RWPE2 (cell line): ENCODE results near the gene POC1B.

Source experiments
- ATAC-seq: fragments of 200-7000 bp; cut with Tn5 transposase; 3 replicates; pipeline ENCODE4 v1.9.1; 2021; ENCODE audit warnings: low read depth
- DNase-seq: peaks from one replicate; pipeline ENCODE4 v3.0.0-alpha.2; 2020; ENCODE audit warnings: low spot score
- H3K27ac ChIP-seq: fragments of 450-650 bp; 2 replicates; pipeline ENCODE4 v1.5.1; 2017; ENCODE audit warnings: mild to moderate bottlenecking; ENCODE audit not compliant: poor library complexity, severe bottlenecking
- H3K27me3 ChIP-seq: fragments of 250-450 bp; sonication (Bioruptor Pico); 2 replicates; pipeline ENCODE4 v1.5.1; 2021; ENCODE audit warnings: mild to moderate bottlenecking, moderate library complexity; ENCODE audit not compliant: insufficient read depth, poor library complexity, severe bottlenecking
- H3K36me3 ChIP-seq: fragments of 250-450 bp; sonication (Bioruptor Pico); 2 replicates; pipeline ENCODE4 v1.5.1; 2020; ENCODE audit warnings: low read depth, mild to moderate bottlenecking, moderate library complexity
- H3K4me1 ChIP-seq: fragments of 250-450 bp; sonication (Bioruptor Pico); 2 replicates; pipeline ENCODE4 v1.5.1; 2021; ENCODE audit warnings: mild to moderate bottlenecking, moderate library complexity; ENCODE audit not compliant: insufficient read depth, poor library complexity, severe bottlenecking
- H3K4me3 ChIP-seq: fragments of 250-450 bp; sonication (Bioruptor Pico); 2 replicates; pipeline ENCODE4 v1.5.1; 2021; ENCODE audit warnings: mild to moderate bottlenecking, moderate library complexity; ENCODE audit not compliant: severe bottlenecking
- H3K9me3 ChIP-seq: fragments of 250-450 bp; sonication (Bioruptor Pico); 2 replicates; pipeline ENCODE4 v1.5.1; 2021; ENCODE audit warnings: mild to moderate bottlenecking, moderate library complexity; ENCODE audit not compliant: severe bottlenecking
- TF ChIP-seq, protein P1 (sequence below): fragments of 450-650 bp; IDR thresholded peaks from one replicate; pipeline ENCODE4 v1.5.1; 2017; ENCODE audit warnings: mild to moderate bottlenecking, moderate library complexity; ENCODE audit not compliant: poor library complexity, severe bottlenecking

The POC1B gene

DNA sequence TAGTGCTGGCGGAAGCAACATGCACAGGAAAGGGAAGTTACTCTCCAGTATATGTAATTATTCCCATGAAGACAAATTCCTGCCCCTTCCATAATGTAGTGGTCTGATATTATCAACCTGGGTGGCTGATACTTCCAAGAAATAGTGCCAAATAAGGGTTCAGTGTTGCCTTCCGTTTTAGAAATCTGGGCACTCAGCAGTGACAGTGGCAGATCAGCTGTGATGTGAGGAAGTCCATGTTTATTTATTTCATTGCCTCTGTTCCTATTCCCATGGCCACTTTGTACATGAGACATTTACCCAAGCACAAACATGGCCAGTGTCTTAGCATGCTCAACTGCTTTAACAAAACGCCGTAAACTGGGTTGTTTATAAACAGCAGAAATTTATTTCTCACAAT, 20.3 kb upstream of the POC1B start:
- no peaks in the 10 kb centered on the region for H3K36me3 ChIP-seq
- H3K9me3 ChIP-seq = no peaks in the 10 kb centered on the region
- H3K27me3 ChIP-seq = no peaks in the 10 kb centered on the region
- TF ChIP-seq, protein P1, sequence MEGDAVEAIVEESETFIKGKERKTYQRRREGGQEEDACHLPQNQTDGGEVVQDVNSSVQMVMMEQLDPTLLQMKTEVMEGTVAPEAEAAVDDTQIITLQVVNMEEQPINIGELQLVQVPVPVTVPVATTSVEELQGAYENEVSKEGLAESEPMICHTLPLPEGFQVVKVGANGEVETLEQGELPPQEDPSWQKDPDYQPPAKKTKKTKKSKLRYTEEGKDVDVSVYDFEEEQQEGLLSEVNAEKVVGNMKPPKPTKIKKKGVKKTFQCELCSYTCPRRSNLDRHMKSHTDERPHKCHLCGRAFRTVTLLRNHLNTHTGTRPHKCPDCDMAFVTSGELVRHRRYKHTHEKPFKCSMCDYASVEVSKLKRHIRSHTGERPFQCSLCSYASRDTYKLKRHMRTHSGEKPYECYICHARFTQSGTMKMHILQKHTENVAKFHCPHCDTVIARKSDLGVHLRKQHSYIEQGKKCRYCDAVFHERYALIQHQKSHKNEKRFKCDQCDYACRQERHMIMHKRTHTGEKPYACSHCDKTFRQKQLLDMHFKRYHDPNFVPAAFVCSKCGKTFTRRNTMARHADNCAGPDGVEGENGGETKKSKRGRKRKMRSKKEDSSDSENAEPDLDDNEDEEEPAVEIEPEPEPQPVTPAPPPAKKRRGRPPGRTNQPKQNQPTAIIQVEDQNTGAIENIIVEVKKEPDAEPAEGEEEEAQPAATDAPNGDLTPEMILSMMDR = no peak
- no peak overlapping the region for H3K27ac ChIP-seq
- H3K4me1 ChIP-seq = no peaks in the 10 kb centered on the region
- no peak for DNase-seq
- no peak for ATAC-seq
- no peak overlapping the region for H3K4me3 ChIP-seq

DNA sequence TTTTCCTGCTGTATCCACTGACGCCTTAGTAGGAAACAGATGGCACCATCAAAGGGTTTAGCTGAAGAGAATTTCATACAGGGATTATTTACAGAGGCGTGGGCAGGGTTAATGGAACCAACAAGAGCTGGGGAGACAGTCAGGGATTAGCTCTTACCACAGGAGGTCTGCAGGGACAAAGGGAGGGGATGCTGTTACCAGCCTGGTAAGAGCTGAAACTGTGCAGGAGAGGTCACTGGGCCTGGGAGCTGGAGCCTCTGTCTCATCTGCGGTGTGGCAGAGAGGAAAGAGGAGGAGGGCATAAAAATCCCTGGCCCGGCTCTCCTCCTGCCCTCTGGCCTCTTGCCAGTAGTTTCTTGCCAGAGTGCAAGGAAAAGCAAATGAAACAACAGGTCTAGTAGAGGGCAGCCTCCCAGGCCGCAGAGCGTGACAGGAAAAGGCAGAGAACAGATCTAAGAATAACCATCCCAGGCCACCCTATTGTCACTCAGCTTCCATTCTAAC, 18.9 kb upstream of the POC1B start:
- Histone ChIP-seq H3K36me3 (no peaks in the 10 kb centered on the region), H3K9me3 (no peaks in the 10 kb centered on the region), H3K4me3 (no peak overlapping the region), H3K27ac (no peak overlapping the region), H3K27me3 (no peaks in the 10 kb centered on the region), H3K4me1 (no peaks in the 10 kb centered on the region)
- TF ChIP-seq, protein P1 = no peak
- DNase-seq = no peak
- peak; percentile 14; the same call in 1 of the 3 replicates for ATAC-seq

DNA sequence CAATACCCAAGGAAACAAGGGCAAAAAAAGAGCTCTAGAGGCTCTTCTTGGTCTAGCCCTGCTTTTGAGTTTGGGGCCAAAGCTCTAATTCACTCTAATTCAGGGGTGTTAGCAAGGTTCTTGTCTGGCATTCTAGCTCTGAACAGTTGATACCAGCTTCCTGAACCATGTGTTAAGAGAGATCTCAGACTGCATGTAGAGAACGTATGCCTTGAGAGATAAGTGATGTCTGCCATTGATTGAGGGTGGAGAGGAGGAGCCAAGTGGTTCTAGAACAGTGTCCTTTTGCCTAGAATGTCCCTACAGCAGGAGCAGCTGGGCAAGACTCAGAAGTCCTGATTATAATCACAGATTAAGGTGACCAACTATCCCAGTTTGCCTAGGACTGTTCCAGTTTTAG, 18.2 kb upstream of the POC1B start:
- TF ChIP-seq, protein P1 = no peak
- no peak for DNase-seq
- Histone ChIP-seq H3K36me3 (no peaks in the 10 kb centered on the region), H3K9me3 (no peaks in the 10 kb centered on the region), H3K27ac (no peak overlapping the region), H3K4me3 (no peak overlapping the region), H3K27me3 (no peaks in the 10 kb centered on the region), H3K4me1 (no peaks in the 10 kb centered on the region)
- no peak for ATAC-seq

DNA sequence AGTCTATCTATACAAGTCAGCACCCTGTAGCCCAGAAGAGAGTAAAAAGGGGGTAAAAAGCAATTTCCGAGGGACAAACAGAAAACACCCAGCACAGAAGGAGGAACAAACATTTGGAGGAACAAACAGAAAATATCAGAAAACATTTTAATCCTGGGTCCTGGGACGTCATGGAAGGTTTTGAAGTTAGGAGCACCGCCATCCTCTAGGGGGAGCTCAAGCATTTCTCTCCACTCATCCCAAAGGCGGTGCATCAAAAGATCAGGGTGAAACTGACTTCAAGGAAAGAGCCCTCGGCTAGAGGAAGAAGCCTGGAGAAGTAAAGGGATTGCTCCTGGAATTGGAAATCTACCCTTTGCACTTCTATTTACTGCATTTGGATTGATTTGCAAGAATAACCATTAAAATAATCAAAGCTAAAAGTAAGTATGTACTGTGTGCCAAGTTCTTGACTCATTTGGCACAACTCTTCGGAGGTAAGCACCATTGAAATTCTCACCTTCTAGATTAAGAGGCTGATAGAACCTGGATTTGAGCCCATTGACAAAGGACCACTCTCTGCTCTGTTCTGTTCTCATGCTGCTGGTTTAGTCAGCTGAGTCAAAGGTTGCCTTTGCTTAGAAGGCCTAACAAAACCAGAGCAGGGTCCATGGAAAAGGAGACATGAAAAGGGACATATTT, 17.2 kb upstream of the POC1B start:
- Histone ChIP-seq H3K27ac (no peak overlapping the region), H3K4me1 (no peaks in the 10 kb centered on the region), H3K9me3 (no peaks in the 10 kb centered on the region), H3K27me3 (no peaks in the 10 kb centered on the region), H3K36me3 (no peaks in the 10 kb centered on the region), H3K4me3 (no peak overlapping the region)
- TF ChIP-seq, protein P1 = peak; percentile 95
- ATAC-seq = peak; percentile 85
- no peak for DNase-seq

DNA sequence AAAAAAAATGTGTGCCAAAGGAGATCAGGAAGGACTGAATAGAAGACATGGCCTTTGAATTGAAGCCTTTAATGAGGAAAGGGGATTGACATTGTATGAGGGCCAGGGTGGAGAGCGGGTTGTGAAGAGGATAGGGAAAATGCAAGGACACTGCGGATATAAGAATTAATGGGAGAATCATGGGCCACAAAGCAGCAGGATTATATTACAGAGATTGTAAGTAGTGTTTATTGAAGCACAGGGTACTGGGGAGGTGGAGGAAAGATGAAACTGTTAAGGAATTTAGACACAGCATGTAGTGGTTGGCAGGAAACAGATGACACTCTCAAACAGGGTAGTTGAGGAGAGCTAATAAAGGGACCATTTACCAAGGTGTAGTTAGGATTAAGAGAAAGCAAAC, 16.4 kb upstream of the POC1B start:
- Histone ChIP-seq H3K4me3 (no peak overlapping the region), H3K36me3 (no peaks in the 10 kb centered on the region), H3K9me3 (no peaks in the 10 kb centered on the region), H3K27me3 (no peaks in the 10 kb centered on the region), H3K4me1 (no peaks in the 10 kb centered on the region), H3K27ac (no peak overlapping the region)
- ATAC-seq = no peak
- DNase-seq = no peak
- TF ChIP-seq, protein P1 = no peak
